Coronary artery (tissue), 2 donors: ENCODE results near the gene C1orf167.

ENCODE experiments used
- DNase-seq: peaks from one replicate; pipeline ENCODE4 v3.0.0-alpha.2; 2017; ENCODE audit warnings: low spot score
- H3K27ac ChIP-seq, 2 donors: fragments of 200-600 bp; sonication (generic); one replicate each; pipeline ENCODE4 v1.5.1; 2016 to 2019
- H3K4me3 ChIP-seq: fragments of 200-600 bp; sonication (generic); 2 replicates; pipeline ENCODE4 v1.5.1; 2016; ENCODE audit warnings: mild to moderate bottlenecking, moderate library complexity
- CTCF ChIP-seq: fragments of 200-600 bp; sonication (generic); IDR thresholded peaks from one replicate; pipeline ENCODE4 v1.5.1; 2019; ENCODE audit warnings: antibody characterized with exemption

Gene C1orf167

GRCh38 chr1:11795238-11795890, 33.4 kb downstream of the C1orf167 start:
- Histone ChIP-seq H3K4me3 (no peak overlapping the region), H3K27ac (peak overlapping the region; percentile 15 to 72)
- no peak for TF ChIP-seq CTCF
- peak; percentile 47 for DNase-seq

GRCh38 chr1:11796036-11796828, 34.2 kb downstream of the C1orf167 start:
- DNase-seq = peak; percentile 60
- TF ChIP-seq CTCF = no peak
- H3K27ac ChIP-seq = peak overlapping the region; percentile 72
- H3K4me3 ChIP-seq = no peak overlapping the region

DNA sequence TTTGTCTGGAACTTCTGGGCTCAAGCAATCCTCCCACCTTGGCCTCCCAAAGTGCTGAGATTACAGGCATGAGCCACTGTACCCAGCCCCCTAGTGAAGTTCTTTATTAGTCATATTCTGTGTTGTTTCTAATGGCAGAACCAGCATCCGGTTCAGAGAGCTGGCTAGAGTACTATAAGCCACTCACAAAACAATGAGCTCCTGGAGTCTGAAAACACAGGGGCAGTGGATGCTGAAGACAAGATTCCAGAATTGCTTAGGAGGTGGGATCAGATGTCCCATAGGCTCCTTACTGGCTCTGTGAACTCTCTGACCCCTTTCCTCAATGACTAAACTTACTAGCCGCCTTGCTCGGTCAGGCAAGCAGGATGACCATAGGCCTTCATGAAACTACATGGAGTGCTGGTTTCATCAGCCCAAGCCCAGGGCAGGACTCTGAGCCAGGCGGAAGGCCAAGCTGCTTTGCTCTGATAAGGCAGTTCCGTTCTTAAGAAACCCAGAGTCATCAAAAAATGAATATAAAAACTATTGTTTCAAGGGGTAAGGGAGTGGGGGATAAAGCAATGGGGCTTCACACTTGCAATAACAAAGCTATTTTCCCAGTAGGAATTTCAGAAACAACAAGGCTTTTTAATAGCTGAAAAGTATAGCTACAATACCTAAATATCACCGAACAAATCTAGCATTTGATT, 35.7 kb downstream of the C1orf167 start:
- peak; percentile 82 for DNase-seq
- H3K4me3 ChIP-seq = no peak overlapping the region
- TF ChIP-seq CTCF = no peak
- H3K27ac ChIP-seq = peak overlapping the region; percentile 72 to 80

DNA sequence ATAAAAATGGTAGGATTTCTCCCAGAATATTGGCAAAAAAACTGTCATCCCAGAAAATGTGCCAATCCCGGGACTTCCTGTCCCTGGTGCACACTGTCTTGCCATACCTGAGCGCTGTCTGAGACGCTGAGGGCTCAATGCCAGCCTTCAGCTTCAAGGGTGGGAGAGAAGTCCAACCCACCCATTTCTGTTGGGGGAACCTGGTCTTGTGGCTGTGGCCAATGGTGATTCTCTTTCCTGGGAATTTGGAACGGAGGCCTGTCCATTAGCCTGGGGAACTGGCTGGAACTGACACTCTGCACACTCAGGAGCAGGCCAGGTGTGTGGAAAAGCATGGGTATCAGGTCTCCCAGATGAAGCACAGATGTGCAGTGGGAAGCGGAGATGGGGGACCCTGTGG, 37.1 kb downstream of the C1orf167 start:
- peak; percentile 65 for DNase-seq
- no peak for TF ChIP-seq CTCF
- no peak overlapping the region for H3K4me3 ChIP-seq
- no peak overlapping the region for H3K27ac ChIP-seq

DNA sequence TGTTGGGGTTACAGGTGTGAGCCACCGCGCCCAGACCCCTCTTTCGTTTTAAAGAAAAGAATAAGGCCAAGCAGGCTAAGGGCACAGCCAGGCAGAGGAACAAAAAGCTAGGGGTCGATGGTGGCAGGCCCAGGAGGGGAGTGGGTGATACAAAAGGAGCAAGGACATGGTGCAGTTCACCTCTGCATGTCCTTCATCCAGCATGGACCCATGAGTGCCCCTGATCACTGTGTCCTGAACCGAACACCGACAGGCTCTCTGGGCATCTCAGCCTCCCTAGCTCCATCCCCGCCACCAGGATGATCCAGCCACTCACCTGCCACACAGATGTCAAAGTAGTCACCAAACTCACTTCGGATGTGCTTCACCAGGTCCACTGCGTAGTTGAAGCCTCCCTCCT, 37.9 kb downstream of the C1orf167 start:
- Histone ChIP-seq H3K27ac (no peak overlapping the region), H3K4me3 (no peak overlapping the region)
- no peak for TF ChIP-seq CTCF
- peak; percentile 36 for DNase-seq

- peak; percentile 38 for DNase-seq
- no peak for TF ChIP-seq CTCF
- Histone ChIP-seq H3K4me3 (no peak overlapping the region), H3K27ac (peak overlapping the region in 1 of 2 donors; percentile 18)
Measured at GRCh38 chr1:11800391-11800755, 38.4 kb downstream of the C1orf167 start.
